ENCODE data around the gene RNLS.

- TF ChIP-seq CTCF (IDR thresholded peaks at IDR 0.05; ENCODE audit: low read length), result no peak
- TF ChIP-seq EZH2 (IDR thresholded peaks at IDR 0.05; ENCODE audit: borderline replicate concordance, low read length), result no peak
These were observed 322.6 kb downstream of the RNLS start for GRCh38 chr10:88260329-88261051.

Data from OCI-LY1 (cell line).